ENCODE measurements around the gene SAMHD1.
"Not testable (repeated sequence)": the region's sequence is repeated elsewhere in the genome, so short reads cannot be mapped to it uniquely, and the experiment has no call there.

The SAMHD1 gene

GRCh38 chr20:36956016-36956415, 4.5 kb upstream of the SAMHD1 start:
- DNase-seq (ENCODE audit: low spot score): no peak

GRCh38 chr20:36951979-36952738, 651 bp upstream of the SAMHD1 start:
- DNase-seq (ENCODE audit: low spot score): no peak

GRCh38 chr20:36950414-36951197, 902 bp downstream of the SAMHD1 start:
- DNase-seq (ENCODE audit: low spot score): no peak

- DNase-seq (ENCODE audit: low spot score): no peak
Observed at GRCh38 chr20:36941401-36941835, 10.1 kb downstream of the SAMHD1 start.

- DNase-seq (ENCODE audit: low spot score): no peak
Observed at GRCh38 chr20:36937402-36937770, 14.1 kb downstream of the SAMHD1 start.

GRCh38 chr20:36936761-36937401, 14.6 kb downstream of the SAMHD1 start:
- DNase-seq (ENCODE audit: low spot score): not testable (repeated sequence)

- no peak for DNase-seq (ENCODE audit: low spot score)
Observed at GRCh38 chr20:36936341-36936740, 15.2 kb downstream of the SAMHD1 start.

GRCh38 chr20:36933571-36933970, 17.9 kb downstream of the SAMHD1 start:
- DNase-seq (ENCODE audit: low spot score): not testable (repeated sequence)

GRCh38 chr20:36932476-36933426, 18.8 kb downstream of the SAMHD1 start:
- DNase-seq (ENCODE audit: low spot score): no peak

- not testable (repeated sequence) for DNase-seq (ENCODE audit: low spot score)
Observed at GRCh38 chr20:36932067-36932466, 19.4 kb downstream of the SAMHD1 start.

- no peak for DNase-seq (ENCODE audit: low spot score)
Observed at GRCh38 chr20:36929691-36930090, 21.8 kb downstream of the SAMHD1 start.

- DNase-seq (ENCODE audit: low spot score): no peak
Observed at GRCh38 chr20:36929290-36929689, 22.2 kb downstream of the SAMHD1 start.

GRCh38 chr20:36927704-36928103, 23.8 kb downstream of the SAMHD1 start:
- DNase-seq (ENCODE audit: low spot score): no peak

- no peak for DNase-seq (ENCODE audit: low spot score)
Observed at GRCh38 chr20:36926653-36927200, 24.8 kb downstream of the SAMHD1 start.

GRCh38 chr20:36925234-36925633, 26.3 kb downstream of the SAMHD1 start:
- no peak for DNase-seq (ENCODE audit: low spot score)

- DNase-seq (ENCODE audit: low spot score): no peak
Observed at GRCh38 chr20:36924167-36925045, 27.1 kb downstream of the SAMHD1 start.

- no peak for DNase-seq (ENCODE audit: low spot score)
Observed at GRCh38 chr20:36920334-36920730, 31.2 kb downstream of the SAMHD1 start.

GRCh38 chr20:36919715-36920333, 31.7 kb downstream of the SAMHD1 start:
- peak; percentile 76 for DNase-seq (ENCODE audit: low spot score)

GRCh38 chr20:36917943-36918342, 33.6 kb downstream of the SAMHD1 start:
- no peak for DNase-seq (ENCODE audit: low spot score)

- no peak for DNase-seq (ENCODE audit: low spot score)
Observed at GRCh38 chr20:36917240-36917639, 34.3 kb downstream of the SAMHD1 start.

Measured in COLO829 (cell line).